HEK293T (cell line): ENCODE data around the gene DOHH.

Experiments used
- CTCF ChIA-PET: fragments of 350-600 bp; formaldehyde crosslinking; extraction: SDS; loops from one replicate; lab custom pipeline; 2021; ENCODE audit warnings: antibody characterized with exemption, inconsistent platforms; lab: Yijun Ruan, JAX
- POLR2A ChIA-PET: fragments of 350-600 bp; formaldehyde crosslinking; extraction: SDS; loops from one replicate; lab custom pipeline; 2020; ENCODE audit warnings: antibody characterized with exemption, inconsistent platforms; lab: Yijun Ruan, JAX
- DNase-seq: peaks from one replicate; pipeline ENCODE4 v3.0.0; 2012; ENCODE audit warnings: mixed read lengths; ENCODE audit errors: extremely low spot score
- ARNT ChIP-seq: fragments of 450-650 bp; IDR thresholded peaks from 2 replicates; pipeline ENCODE4 v1.6.1; 2017; ENCODE audit warnings: mild to moderate bottlenecking
- BHLHE40 ChIP-seq: fragments of 450-650 bp; IDR thresholded peaks from 2 replicates; pipeline ENCODE4 v1.6.1; 2016; ENCODE audit warnings: mild to moderate bottlenecking, moderate library complexity, borderline replicate concordance
- CTBP1 ChIP-seq: fragments of 450-650 bp; IDR thresholded peaks from 2 replicates; pipeline ENCODE4 v1.6.1; 2016; ENCODE audit warnings: borderline replicate concordance
- ELF4 ChIP-seq: fragments of 450-650 bp; IDR thresholded peaks from 2 replicates; pipeline ENCODE4 v1.6.1; 2017; ENCODE audit warnings: antibody characterized with exemption
- FOXA1 ChIP-seq: fragments of 450-650 bp; IDR thresholded peaks from 2 replicates; pipeline ENCODE4 v1.6.1; 2016; ENCODE audit warnings: mild to moderate bottlenecking
- FOXK2 ChIP-seq: fragments of 450-650 bp; IDR thresholded peaks from 2 replicates; pipeline ENCODE4 v1.6.1; 2016; ENCODE audit warnings: mild to moderate bottlenecking
- FOXM1 ChIP-seq: fragments of 450-650 bp; IDR thresholded peaks from 2 replicates; pipeline ENCODE4 v1.6.1; 2017; ENCODE audit warnings: mild to moderate bottlenecking, borderline replicate concordance
- HDGF ChIP-seq: fragments of 450-650 bp; IDR thresholded peaks from 2 replicates; pipeline ENCODE4 v1.6.1; 2017; ENCODE audit warnings: antibody characterized with exemption, borderline replicate concordance
- L3MBTL2 ChIP-seq: fragments of 450-650 bp; conservative IDR thresholded peaks from 2 replicates; pipeline ENCODE4 v1.6.1; 2016; ENCODE audit warnings: mild to moderate bottlenecking
- LEF1 ChIP-seq: fragments of 450-650 bp; IDR thresholded peaks from 2 replicates; pipeline ENCODE4 v1.6.1; 2017; ENCODE audit warnings: mild to moderate bottlenecking, borderline replicate concordance
- NFRKB ChIP-seq: fragments of 450-650 bp; IDR thresholded peaks from 2 replicates; pipeline ENCODE4 v1.6.1; 2016; ENCODE audit warnings: mild to moderate bottlenecking, moderate library complexity
- SP1 ChIP-seq: fragments of 450-650 bp; IDR thresholded peaks from 2 replicates; pipeline ENCODE4 v1.6.1; 2017
- SUZ12 ChIP-seq: fragments of 450-650 bp; IDR thresholded peaks from 2 replicates; pipeline ENCODE4 v1.6.1; 2016; ENCODE audit warnings: mild to moderate bottlenecking
- TARDBP ChIP-seq: fragments of 450-650 bp; IDR thresholded peaks from 2 replicates; pipeline ENCODE4 v1.6.1; 2016
- ZNF384 ChIP-seq: fragments of 450-650 bp; IDR thresholded peaks from 2 replicates; pipeline ENCODE4 v1.6.1; 2016
- TF ChIP-seq, protein P1 (sequence below): fragments of 450-650 bp; IDR thresholded peaks from 2 replicates; pipeline ENCODE4 v1.6.1; 2016

DOHH gene

DNA sequence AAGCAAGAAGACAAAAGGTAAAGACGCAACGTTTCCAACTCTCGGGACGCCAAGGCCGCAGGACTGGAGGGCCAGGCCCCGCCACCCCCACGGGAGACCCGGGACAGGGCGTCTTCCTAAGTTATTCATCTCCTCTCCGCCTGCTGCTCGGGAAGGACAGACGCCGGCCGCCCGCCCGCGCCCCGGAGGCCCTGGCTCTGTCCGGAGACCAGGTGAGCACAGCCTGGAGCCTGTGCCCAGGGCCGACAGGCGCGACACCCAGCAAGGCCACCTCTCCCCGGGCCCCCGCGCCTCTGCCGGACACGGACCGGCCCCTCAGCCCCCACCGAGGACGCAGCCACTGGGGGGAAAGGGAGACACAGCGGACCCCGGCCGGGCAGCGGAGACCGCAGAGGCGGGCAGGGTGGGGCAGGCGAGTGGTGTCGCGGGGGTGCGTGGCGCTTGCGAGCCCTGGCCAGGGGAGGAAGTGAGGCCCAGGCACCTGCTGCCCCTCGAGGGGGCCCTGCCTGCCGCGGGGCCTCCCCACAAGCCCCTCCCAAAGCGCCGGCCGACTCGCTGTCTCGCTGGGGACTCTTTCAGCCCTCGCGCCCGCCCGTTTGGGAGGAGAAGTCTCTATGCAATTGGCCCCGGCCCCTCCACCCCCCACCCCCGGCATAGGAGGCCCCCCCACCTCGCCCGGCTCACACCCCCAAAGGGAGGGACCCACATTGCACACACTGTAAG, 37.3 kb downstream of the DOHH start:
- CTCF ChIA-PET = no interaction called here
- no peak for TF ChIP-seq HDGF
- TF ChIP-seq CTBP1 = no peak
- no peak for TF ChIP-seq TARDBP
- TF ChIP-seq SUZ12 = no peak
- TF ChIP-seq NFRKB = no peak
- TF ChIP-seq ARNT = no peak
- no peak for TF ChIP-seq FOXM1
- no peak for TF ChIP-seq SP1
- TF ChIP-seq FOXK2 = no peak
- DNase-seq = no peak
- POLR2A ChIA-PET = no interaction called here

DNA sequence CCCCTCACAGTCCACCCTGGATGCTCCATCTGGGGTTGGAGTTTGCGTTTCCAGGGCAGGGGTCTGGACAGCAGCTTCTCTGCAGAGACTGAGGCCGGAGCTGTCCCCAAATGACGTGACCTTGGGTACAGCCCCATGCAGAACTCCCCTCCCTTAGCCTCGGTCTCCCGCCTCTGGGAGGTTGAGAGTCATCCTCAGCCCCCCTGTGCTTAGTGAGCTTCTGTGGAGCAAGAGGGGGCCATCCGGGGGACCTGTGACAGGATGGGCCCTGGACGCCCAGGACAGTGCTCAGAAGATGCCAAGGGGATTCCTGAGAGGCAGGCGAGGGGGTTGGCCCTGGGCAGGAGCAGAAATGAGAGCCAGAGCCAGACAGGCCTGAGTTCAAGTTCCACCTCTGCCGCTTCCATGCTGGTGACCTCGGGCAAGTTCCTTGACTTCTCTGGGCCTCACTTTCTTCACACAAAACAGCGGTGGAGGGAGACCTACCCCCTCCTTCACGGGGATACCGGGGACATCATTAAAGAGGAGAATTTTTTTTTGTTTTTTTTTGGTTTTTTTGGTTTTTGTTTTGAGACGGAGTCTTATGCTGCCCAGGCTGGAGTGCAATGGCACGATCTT, 40.4 kb downstream of the DOHH start:
- ChIA-PET POLR2A (no interaction called here), CTCF (no interaction called here)
- TF ChIP-seq, protein P1, sequence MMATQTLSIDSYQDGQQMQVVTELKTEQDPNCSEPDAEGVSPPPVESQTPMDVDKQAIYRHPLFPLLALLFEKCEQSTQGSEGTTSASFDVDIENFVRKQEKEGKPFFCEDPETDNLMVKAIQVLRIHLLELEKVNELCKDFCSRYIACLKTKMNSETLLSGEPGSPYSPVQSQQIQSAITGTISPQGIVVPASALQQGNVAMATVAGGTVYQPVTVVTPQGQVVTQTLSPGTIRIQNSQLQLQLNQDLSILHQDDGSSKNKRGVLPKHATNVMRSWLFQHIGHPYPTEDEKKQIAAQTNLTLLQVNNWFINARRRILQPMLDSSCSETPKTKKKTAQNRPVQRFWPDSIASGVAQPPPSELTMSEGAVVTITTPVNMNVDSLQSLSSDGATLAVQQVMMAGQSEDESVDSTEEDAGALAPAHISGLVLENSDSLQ = no peak
- TF ChIP-seq NFRKB (no peak), ARNT (no peak), BHLHE40 (no peak), CTBP1 (no peak), ELF4 (no peak), FOXK2 (no peak), FOXA1 (no peak), TARDBP (no peak), ZNF384 (no peak), SP1 (no peak), LEF1 (no peak)
- no peak for DNase-seq

DNA sequence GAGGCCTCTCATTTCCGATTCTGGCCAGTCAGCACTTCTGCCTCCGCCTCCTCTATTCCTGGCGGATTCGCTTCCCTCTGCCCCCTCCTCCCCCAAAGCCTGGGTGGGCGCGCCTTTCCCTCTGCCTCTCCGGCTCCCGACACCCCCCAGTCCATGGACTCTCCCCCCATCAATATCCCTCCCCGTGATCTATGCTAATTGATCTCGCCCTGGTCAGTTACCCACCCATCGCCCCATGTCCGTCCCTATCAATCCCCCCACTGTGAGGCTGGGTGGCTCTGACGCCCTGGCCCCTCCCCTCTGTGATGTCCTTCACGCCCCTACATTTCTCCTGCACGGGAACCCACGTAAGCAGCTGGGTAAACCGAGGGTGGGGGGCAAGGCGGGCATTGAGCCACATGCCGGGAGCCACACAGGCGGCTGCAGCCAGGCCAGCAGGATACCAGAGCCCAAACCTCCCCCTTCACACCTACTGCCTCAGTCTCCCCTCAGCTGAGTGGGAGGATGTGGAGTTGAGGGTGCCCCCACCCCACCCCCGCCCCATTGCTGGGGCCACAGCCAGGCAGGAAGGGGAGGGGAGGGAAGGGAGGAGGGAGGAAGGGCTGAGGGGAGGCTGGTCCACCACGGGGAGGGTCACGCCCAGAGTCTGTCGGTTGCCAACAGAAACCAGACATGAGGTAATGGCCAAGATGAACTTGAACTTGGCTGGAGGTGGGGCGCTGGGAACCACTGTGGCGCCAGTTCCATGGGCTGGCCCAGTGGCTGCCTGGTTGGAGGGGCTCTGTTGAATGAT, 41.2 kb downstream of the DOHH start:
- POLR2A ChIA-PET = no interaction called here
- CTCF ChIA-PET = no interaction called here
- TF ChIP-seq TARDBP (no peak), FOXM1 (no peak), ARNT (no peak), LEF1 (no peak), FOXK2 (no peak), ELF4 (no peak), SP1 (no peak), BHLHE40 (no peak), HDGF (no peak), L3MBTL2 (no peak), SUZ12 (no peak), FOXA1 (no peak), ZNF384 (no peak), CTBP1 (no peak), NFRKB (no peak)
- TF ChIP-seq, protein P1 = no peak
- DNase-seq = no peak

DNA sequence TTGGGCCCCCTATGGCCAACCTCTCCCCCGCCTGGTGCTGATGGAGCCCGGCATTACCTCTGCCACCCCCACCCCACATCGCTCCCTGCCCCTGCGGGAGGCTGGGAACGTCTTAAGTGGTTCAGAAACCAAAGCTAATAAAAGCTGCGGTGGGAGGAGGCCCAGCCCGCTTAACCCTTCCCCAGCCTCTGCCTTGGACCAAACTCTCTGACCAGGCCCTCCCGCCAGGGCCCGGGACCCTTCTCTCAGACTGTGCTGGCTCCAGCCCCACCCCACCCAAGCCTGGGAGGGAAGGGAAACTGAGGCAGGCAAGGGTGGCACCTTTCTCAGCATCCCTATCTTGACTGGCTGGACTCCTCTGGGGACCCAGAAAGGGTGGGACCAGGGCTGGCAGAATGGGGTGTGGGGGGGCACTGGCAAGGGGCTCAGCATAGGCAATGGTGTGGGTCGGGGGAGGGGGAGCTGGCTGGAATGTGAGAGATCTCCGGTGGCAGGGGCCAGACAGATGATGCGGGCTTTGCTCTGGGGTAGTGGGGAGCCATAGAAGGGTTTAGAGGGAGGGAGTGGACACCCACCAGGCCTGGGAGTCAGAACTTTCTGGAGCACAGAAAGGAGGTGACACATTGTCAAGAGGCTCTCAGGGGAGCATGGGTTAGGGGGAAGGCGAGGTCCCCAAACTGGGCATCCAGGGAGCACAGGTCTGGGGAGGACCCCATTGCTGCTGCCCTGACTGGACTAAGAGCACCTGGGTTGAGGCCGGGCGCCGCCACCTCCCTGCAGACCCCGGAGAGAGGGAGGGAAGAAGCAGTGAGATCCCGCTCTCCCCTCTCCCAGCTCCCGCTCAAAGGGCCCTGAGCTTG, 42.0 kb downstream of the DOHH start:
- TF ChIP-seq SUZ12 (no peak), SP1 (no peak), ARNT (no peak), BHLHE40 (no peak)
- peak; percentile 46 for DNase-seq
- CTCF ChIA-PET = no interaction called here
- POLR2A ChIA-PET = no interaction called here

DNA sequence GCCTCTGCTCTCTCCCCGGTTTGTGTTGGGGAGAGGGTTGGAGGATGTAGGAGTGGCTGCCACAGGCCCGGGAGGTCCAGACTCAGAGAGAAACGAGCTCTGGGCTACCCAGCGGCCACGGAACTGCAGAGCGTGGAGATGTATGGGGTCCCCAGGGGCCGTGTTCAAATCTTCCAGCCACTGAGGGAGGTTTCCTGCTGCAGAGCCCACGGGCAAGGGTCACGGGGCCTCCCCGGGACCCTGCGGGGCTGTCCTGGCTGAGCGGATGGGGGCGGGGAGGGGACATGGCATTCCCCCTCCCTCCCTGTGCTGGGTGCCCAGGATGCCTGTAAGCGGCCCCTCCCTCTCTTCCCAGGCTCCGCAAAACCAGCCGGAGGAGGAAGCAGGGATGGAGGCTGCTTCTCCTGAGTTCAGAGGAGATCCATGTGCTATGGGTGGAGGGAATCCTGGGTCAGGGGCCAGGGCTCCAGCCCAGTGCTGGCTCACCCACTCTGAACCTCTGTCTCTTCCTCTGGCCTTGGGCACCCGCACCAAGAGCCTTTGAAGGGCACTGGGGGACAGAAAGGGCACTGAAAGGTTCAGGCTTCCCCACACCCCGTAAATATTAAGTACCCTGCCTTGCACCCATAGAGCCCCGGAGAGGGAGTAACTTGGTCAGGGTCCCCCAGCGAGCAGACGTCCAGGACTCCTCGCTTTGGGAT, 42.8 kb downstream of the DOHH start:
- TF ChIP-seq LEF1 (no peak), ELF4 (no peak), FOXA1 (no peak), NFRKB (no peak), SP1 (no peak), CTBP1 (no peak), FOXM1 (no peak), ZNF384 (no peak), FOXK2 (no peak), SUZ12 (no peak), ARNT (no peak), TARDBP (no peak), L3MBTL2 (no peak), HDGF (no peak), BHLHE40 (no peak)
- TF ChIP-seq, protein P1 = no peak
- no peak for DNase-seq
- ChIA-PET CTCF (no interaction called here), POLR2A (no interaction called here)
